ENCODE results near the gene ZBTB20. TPM values are rescaled to one million over a fixed set of nuclear protein-coding genes. Genes with fewer than 3 reads are reported as not detected.
A peak's percentile ranks its signal among the peaks of the same experiment; 100 is the strongest.

Gene ZBTB20
- total and polyA plus RNA-seq, 12 donors, result 0.57 to 105 (median 86.8) TPM

- Histone ChIP-seq H3K36me3 (peaks cover 0 to 67% (median 26%) of the 10 kb centered on the region in 9 donors), H3K27ac (no peak overlapping the region), H3K4me3 (no peak overlapping the region), H3K27me3 (no peaks in the 10 kb centered on the region), H3K9me3 (peaks cover 0 to 5% (median 0%) of the 10 kb centered on the region in 11 donors), H3K4me1 (peaks cover 0 to 4% (median 0%) of the 10 kb centered on the region in 9 donors)
- intact Hi-C loops (cut with DNase I), result loop anchor here in 1 of 10 donors (10.0 kb wide), 1 partner anchor 815 kb away; no protein-coding TSS in a partner anchor
- peak in 2 of 8 donors; percentile 7 to 20 for ATAC-seq
- 98% methylated on average over 12 of the region's 12 CpGs for WGBS, 2 donors
- DNase-seq, result no peak
- TF ChIP-seq, protein P1, sequence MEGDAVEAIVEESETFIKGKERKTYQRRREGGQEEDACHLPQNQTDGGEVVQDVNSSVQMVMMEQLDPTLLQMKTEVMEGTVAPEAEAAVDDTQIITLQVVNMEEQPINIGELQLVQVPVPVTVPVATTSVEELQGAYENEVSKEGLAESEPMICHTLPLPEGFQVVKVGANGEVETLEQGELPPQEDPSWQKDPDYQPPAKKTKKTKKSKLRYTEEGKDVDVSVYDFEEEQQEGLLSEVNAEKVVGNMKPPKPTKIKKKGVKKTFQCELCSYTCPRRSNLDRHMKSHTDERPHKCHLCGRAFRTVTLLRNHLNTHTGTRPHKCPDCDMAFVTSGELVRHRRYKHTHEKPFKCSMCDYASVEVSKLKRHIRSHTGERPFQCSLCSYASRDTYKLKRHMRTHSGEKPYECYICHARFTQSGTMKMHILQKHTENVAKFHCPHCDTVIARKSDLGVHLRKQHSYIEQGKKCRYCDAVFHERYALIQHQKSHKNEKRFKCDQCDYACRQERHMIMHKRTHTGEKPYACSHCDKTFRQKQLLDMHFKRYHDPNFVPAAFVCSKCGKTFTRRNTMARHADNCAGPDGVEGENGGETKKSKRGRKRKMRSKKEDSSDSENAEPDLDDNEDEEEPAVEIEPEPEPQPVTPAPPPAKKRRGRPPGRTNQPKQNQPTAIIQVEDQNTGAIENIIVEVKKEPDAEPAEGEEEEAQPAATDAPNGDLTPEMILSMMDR (IDR thresholded peaks at IDR 0.05), result no peak
Measured at GRCh38 chr3:114350271-114350670, 796.8 kb downstream of the ZBTB20 start.

DNA sequence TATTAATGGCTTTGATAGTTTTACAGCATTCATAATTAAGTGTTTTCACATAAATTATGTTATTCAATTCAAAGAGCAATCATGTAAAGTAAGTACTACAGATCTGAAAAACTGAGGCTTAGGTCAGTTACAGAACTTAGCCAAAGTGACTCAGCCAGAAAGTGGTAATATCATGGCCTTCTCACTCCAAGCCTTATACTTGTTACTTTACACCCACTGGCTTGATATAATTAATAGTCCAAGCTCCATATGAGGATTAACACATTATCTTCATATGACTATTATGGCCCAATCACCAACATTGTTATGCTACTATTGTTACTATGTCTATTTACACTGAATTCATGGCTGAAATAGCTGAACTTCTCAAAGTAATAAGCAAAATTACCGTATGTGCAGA is 802.6 kb downstream of the ZBTB20 start:
- WGBS, 2 donors, result 91 to 93% methylated on average over 1 of the region's 1 CpG
- ATAC-seq (no peak), DNase-seq (no peak)
- TF ChIP-seq, protein P1 (IDR thresholded peaks at IDR 0.05), result no peak
- H3K9me3 ChIP-seq, result no peaks in the 10 kb centered on the region
- no peak overlapping the region for H3K4me3 ChIP-seq
- intact Hi-C loops (cut with DNase I), result no loop called here
- H3K36me3 ChIP-seq, result peaks cover 0 to 96% (median 11%) of the 10 kb centered on the region in 9 donors
- no peak overlapping the region for H3K27ac ChIP-seq
- peaks cover 0 to 5% (median 0%) of the 10 kb centered on the region in 9 donors for H3K4me1 ChIP-seq
- no peaks in the 10 kb centered on the region for H3K27me3 ChIP-seq

DNA sequence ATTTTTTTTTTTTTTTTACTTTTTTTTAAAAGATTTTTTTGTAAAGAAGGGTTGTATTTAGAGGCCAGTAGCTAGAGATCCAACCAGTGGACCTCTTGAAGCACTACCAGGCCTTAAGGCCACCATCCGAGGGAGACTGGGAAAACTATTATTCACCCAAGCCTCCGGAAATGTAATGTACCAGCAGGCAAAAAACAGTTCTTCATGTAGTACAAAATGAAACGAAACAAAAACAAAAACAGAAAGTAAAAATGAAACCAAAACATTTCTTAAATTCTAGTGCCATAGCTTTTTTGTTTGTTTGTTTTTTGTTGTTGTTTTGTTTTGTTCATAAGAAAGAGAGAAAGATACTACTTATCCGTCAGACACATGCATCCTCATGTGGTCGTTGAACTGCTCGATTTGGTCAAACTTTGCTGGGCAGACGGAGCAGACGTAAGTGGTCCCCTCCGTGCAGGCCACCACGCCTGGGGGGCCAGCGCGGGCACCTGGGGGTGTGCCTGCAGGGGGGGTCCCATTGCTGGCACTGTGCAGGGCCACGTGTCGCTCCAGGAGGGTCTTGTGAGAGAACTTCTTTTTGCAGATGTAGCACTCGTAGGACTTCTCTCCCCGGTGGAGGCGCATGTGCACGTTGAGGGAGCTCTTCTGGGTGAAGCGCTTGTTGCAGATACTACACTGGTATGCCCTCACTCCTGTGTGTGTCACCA is 808.3 kb downstream of the ZBTB20 start:
- peak in 2 of 8 donors; percentile 31 to 33 for ATAC-seq
- no peak for DNase-seq
- intact Hi-C loops (cut with DNase I), result no loop called here
- peaks cover 0 to 72% (median 10%) of the 10 kb centered on the region in 9 donors for H3K36me3 ChIP-seq
- peak overlapping the region in 2 of 10 donors; percentile 5 to 64 for H3K27ac ChIP-seq
- no peaks in the 10 kb centered on the region for H3K27me3 ChIP-seq
- H3K4me1 ChIP-seq, result peaks cover 0 to 30% (median 9%) of the 10 kb centered on the region in 9 donors
- no peaks in the 10 kb centered on the region for H3K9me3 ChIP-seq
- H3K4me3 ChIP-seq, result no peak overlapping the region
- WGBS, 2 donors, result 93% methylated on average over 19 of the region's 19 CpGs
- TF ChIP-seq, protein P1 (IDR thresholded peaks at IDR 0.05), result no peak

DNA sequence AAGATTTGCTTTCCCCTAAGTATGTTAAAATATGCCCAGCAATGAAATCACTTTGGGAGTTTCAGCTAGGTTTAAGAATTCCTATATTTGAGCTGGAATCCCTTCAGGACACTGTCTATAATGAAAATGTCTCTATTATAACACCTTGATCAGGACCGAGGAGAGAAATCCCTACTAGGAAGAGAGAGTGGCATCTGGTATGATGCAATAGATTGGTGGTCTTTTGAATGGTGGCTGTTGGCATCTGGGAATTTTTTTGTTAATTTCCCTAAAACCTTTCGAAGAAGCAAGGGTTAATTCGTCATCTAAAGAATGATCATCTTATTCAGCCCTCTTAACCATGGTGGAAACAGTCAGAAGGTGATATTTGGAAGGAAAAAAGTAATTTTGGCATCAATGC is 810.2 kb downstream of the ZBTB20 start:
- Histone ChIP-seq H3K27me3 (no peaks in the 10 kb centered on the region), H3K4me3 (no peak overlapping the region), H3K36me3 (peaks cover 0 to 56% (median 10%) of the 10 kb centered on the region in 9 donors), H3K27ac (no peak overlapping the region), H3K9me3 (peaks cover 0 to 6% (median 0%) of the 10 kb centered on the region in 11 donors), H3K4me1 (peaks cover 0 to 38% (median 14%) of the 10 kb centered on the region in 9 donors)
- DNase-seq (no peak), ATAC-seq (no peak)
- WGBS, 2 donors, result 89 to 90% methylated on average over 3 of the region's 3 CpGs
- TF ChIP-seq, protein P1 (IDR thresholded peaks at IDR 0.05), result no peak
- intact Hi-C loops (cut with DNase I), result no loop called here

All from heart right ventricle (tissue), 16 donors.